Ishikawa (cell line): ENCODE results near the gene PACSIN2.

Experiments
- CEBPB ChIP-seq: IDR thresholded peaks from 2 replicates; pipeline ENCODE4 v1.6.1; 2012
- CREB1 ChIP-seq: IDR thresholded peaks from 2 replicates; pipeline ENCODE4 v1.6.1; 2012; ENCODE audit warnings: low read depth
- EGR1 ChIP-seq: IDR thresholded peaks from 2 replicates; pipeline ENCODE4 v1.6.1; 2012
- EP300 ChIP-seq: IDR thresholded peaks from 2 replicates; pipeline ENCODE4 v1.6.1; 2012; ENCODE audit warnings: borderline replicate concordance
- FOXM1 ChIP-seq: IDR thresholded peaks from 2 replicates; pipeline ENCODE4 v1.6.1; 2012; ENCODE audit warnings: low read depth, borderline replicate concordance
- NFIC ChIP-seq: IDR thresholded peaks from 2 replicates; pipeline ENCODE4 v1.6.1; 2012
- RAD21 ChIP-seq: IDR thresholded peaks from 2 replicates; pipeline ENCODE4 v1.6.1; 2012; ENCODE audit warnings: low read depth
- REST ChIP-seq: IDR thresholded peaks from 2 replicates; pipeline ENCODE4 v1.6.1; 2012; ENCODE audit warnings: low read depth, mild to moderate bottlenecking
- TAF1 ChIP-seq: IDR thresholded peaks from 2 replicates; pipeline ENCODE4 v1.6.1; 2012; ENCODE audit warnings: low read depth, mild to moderate bottlenecking
- TCF12 ChIP-seq: IDR thresholded peaks from 2 replicates; pipeline ENCODE4 v1.6.1; 2012; ENCODE audit warnings: low read depth
- TEAD4 ChIP-seq: IDR thresholded peaks from 2 replicates; pipeline ENCODE4 v1.6.1; 2012
- USF1 ChIP-seq: IDR thresholded peaks from 2 replicates; pipeline ENCODE4 v1.6.1; 2012
- YY1 ChIP-seq: IDR thresholded peaks from 2 replicates; pipeline ENCODE4 v1.6.1; 2012; ENCODE audit warnings: low read depth
- ZBTB7A ChIP-seq: IDR thresholded peaks from 2 replicates; pipeline ENCODE4 v1.6.1; 2012; ENCODE audit warnings: low read depth
- TF ChIP-seq, protein P1 (sequence below): IDR thresholded peaks from 2 replicates; pipeline ENCODE4 v1.6.1; 2012

PACSIN2 gene

GRCh38 chr22:42961810-42962209 lies 53.1 kb downstream of the PACSIN2 start:
- no peak for TF ChIP-seq USF1
- TF ChIP-seq REST, result no peak
- no peak for TF ChIP-seq ZBTB7A
- no peak for TF ChIP-seq YY1
- TF ChIP-seq CEBPB, result no peak
- no peak for TF ChIP-seq RAD21
- no peak for TF ChIP-seq TCF12
- no peak for TF ChIP-seq EGR1

DNA sequence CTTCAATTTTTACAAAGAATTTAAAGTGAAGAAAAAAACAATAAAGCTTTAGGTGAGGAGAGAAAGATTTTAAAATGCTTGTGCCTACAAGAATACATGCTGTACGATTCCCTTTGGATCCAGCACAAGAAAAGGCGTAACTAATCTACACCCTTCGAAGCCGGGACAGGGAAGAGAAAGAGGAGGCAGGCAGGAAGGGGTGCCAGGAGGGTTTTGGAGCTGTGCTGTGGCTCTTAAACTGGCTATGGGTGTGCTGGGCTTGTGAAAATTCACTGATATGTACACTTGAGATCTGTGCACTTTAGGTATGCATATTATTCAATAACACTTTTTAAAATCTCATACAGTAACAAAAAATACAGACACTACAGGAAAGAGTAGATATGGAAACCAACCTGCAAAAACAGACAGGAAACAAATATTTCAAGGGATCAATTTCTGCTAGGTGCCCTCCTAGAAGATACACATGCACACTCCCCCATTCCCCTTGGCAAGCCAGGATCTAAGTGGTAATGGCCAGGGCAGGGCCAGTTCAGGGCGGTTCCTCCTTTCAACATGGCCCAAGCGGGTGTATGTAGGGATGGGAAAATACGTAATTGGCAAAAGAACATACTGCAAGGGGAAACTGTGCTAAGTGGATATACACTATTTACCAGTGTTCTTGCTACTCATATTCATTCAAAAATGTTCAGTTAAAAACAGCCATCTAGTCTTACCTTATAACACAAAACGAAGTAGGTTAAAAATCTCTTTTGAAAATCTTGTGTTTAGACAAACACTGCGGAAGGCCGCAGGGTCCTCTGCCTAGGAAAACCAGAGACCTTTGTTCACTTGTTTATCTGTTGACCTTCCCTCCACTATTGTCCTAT lies 54.2 kb downstream of the PACSIN2 start:
- TF ChIP-seq, protein P1, sequence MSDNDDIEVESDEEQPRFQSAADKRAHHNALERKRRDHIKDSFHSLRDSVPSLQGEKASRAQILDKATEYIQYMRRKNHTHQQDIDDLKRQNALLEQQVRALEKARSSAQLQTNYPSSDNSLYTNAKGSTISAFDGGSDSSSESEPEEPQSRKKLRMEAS, result no peak
- no peak for TF ChIP-seq FOXM1
- TF ChIP-seq YY1, result no peak
- TF ChIP-seq ZBTB7A, result no peak
- TF ChIP-seq USF1, result no peak
- no peak for TF ChIP-seq TEAD4
- no peak for TF ChIP-seq EP300
- TF ChIP-seq TCF12, result no peak
- TF ChIP-seq EGR1, result no peak
- TF ChIP-seq CREB1, result no peak
- no peak for TF ChIP-seq REST
- TF ChIP-seq RAD21, result no peak
- TF ChIP-seq NFIC, result no peak
- no peak for TF ChIP-seq TAF1

GRCh38 chr22:42959576-42960509 lies 55.1 kb downstream of the PACSIN2 start:
- TF ChIP-seq TEAD4 (peak; percentile 60; the same call in 1 of the 2 replicates), YY1 (0 out of 2 replicates have a peak, but pooled peaks have one; percentile 19), CREB1 (no peak), TAF1 (no peak), USF1 (no peak), ZBTB7A (no peak), REST (no peak), FOXM1 (no peak), CEBPB (peak; percentile 69), RAD21 (no peak)
- TF ChIP-seq, protein P1, result peak; percentile 32; the same call in 1 of the 2 replicates
